OCI-LY7 (cell line): ENCODE measurements around the gene CSNK1E. TPM values are rescaled to one million over a fixed set of nuclear protein-coding genes. Genes with fewer than 3 reads are reported as not detected.
A peak's percentile ranks its signal among the peaks of the same experiment; 100 is the strongest.

Source experiments
- BruUV-seq: library from RNA; stranded (reverse); fragments of 400-500 nt; replicated peaks from 2 replicates; lab custom pipeline; 2021; lab: Mats Ljungman, UMichigan
- CTCF ChIA-PET: fragments of 300-600 bp; sonication (Branson Sonifier 250); formaldehyde crosslinking; loops from one replicate; lab custom pipeline; 2022; ENCODE audit warnings: antibody characterized with exemption; ENCODE audit not compliant: unreplicated experiment; lab: Charles Lee
- POLR2A ChIA-PET: fragments of 300-600 bp; sonication (Branson Sonifier 250); formaldehyde crosslinking; loops from one replicate; lab custom pipeline; 2022; ENCODE audit warnings: antibody characterized with exemption; lab: Charles Lee
- DNase-seq: peaks from one replicate; pipeline ENCODE4 v3.0.0-alpha.2; 2015; ENCODE audit warnings: low spot score
- H2AFZ ChIP-seq: fragments of 200-600 bp; sonication (generic), shearing (Covaris generic); 2 replicates; pipeline ENCODE4 v1.6.1; 2014; ENCODE audit warnings: mild to moderate bottlenecking, antibody characterized with exemption, low read length, moderate library complexity
- H3K27ac ChIP-seq: fragments of 200-600 bp; sonication (generic); 2 replicates; pipeline ENCODE4 v1.5.1; 2014; ENCODE audit warnings: mixed run types, low read depth, mild to moderate bottlenecking, moderate library complexity, low read length, inconsistent platforms; ENCODE audit not compliant: poor library complexity, severe bottlenecking
- H3K36me3 ChIP-seq: fragments of 200-600 bp; sonication (generic); 2 replicates; pipeline ENCODE4 v1.6.1; 2014; ENCODE audit warnings: mild to moderate bottlenecking, antibody characterized with exemption, low read length, moderate library complexity, mixed read lengths; ENCODE audit not compliant: insufficient read depth
- H3K4me1 ChIP-seq: fragments of 200-600 bp; sonication (generic); 2 replicates; pipeline ENCODE4 v1.5.1; 2014; ENCODE audit warnings: mild to moderate bottlenecking, low read length; ENCODE audit not compliant: insufficient read depth, poor library complexity, severe bottlenecking
- H3K4me2 ChIP-seq: fragments of 200-600 bp; sonication (generic); 2 replicates; pipeline ENCODE4 v1.6.1; 2014; ENCODE audit warnings: mild to moderate bottlenecking, low read length
- H3K4me3 ChIP-seq: fragments of 200-600 bp; sonication (generic); 2 replicates; pipeline ENCODE4 v1.5.1; 2014; ENCODE audit warnings: mild to moderate bottlenecking, low read depth, low read length; ENCODE audit not compliant: poor library complexity, severe bottlenecking
- H3K79me2 ChIP-seq: fragments of 200-600 bp; sonication (generic); 2 replicates; pipeline ENCODE4 v1.6.1; 2016; ENCODE audit warnings: low read depth, mild to moderate bottlenecking, low read length, moderate library complexity, mixed read lengths; ENCODE audit not compliant: insufficient read depth
- H3K9me2 ChIP-seq: fragments of 200-600 bp; sonication (generic); 2 replicates; pipeline ENCODE4 v1.6.1; 2016; ENCODE audit warnings: mild to moderate bottlenecking, low read length, mixed read lengths; ENCODE audit not compliant: insufficient read depth
- H3K9me3 ChIP-seq: fragments of 200-600 bp; sonication (generic); 2 replicates; pipeline ENCODE4 v1.6.1; 2014; ENCODE audit warnings: mild to moderate bottlenecking, mixed run types, low read length, mixed read lengths
- H4K20me1 ChIP-seq: fragments of 200-600 bp; sonication (generic); 2 replicates; pipeline ENCODE4 v1.6.1; 2014; ENCODE audit warnings: mild to moderate bottlenecking, antibody characterized with exemption, low read length, moderate library complexity, mixed read lengths; ENCODE audit not compliant: insufficient read depth
- CTCF ChIP-seq: fragments of 200-600 bp; sonication (generic); conservative IDR thresholded peaks from 2 replicates; pipeline ENCODE4 v1.5.1; 2014; ENCODE audit warnings: mild to moderate bottlenecking, antibody characterized with exemption, low read length, moderate library complexity, mixed read lengths
- EZH2phosphoT487 ChIP-seq: fragments of 200-600 bp; sonication (generic); IDR thresholded peaks from 2 replicates; pipeline ENCODE4 v1.6.1; 2018; ENCODE audit warnings: low read depth, borderline replicate concordance, mild to moderate bottlenecking, mixed run types, antibody characterized with exemption, low read length, moderate library complexity, mixed read lengths
- intact Hi-C: fragments of 100-400 bp; cut with micrococcal nuclease; formaldehyde crosslinking; loops from one replicate; pipeline ENCODE4 v1.10.0; 2022; ENCODE audit not compliant: unreplicated experiment
- total RNA-seq, 2 experiments: library from RNA; depleted of rRNA in 1 of 2; stranded (reverse); fragments of >200 nt in 1 of 2; shearing (Covaris generic) in 1 of 2; gene quantifications; 2 replicates each; pipeline ENCODE4 v1.2.3, GENCODE V29; 2014 to 2022

Gene CSNK1E
- total RNA-seq, 2 experiments from 2014 or later = 182 to 203 TPM

- Histone ChIP-seq H3K4me2 (peak overlapping the region; percentile 100), H3K9me2 (no peaks in the 10 kb centered on the region), H3K4me1 (peaks cover 70% of the 10 kb centered on the region), H2AFZ (no peak overlapping the region), H3K27ac (no peak overlapping the region), H4K20me1 (peaks cover 14% of the 10 kb centered on the region), H3K4me3 (no peak overlapping the region), H3K9me3 (no peaks in the 10 kb centered on the region), H3K36me3 (peaks cover 3% of the 10 kb centered on the region; the same call in 1 of the 2 replicates), H3K79me2 (peaks cover 22% of the 10 kb centered on the region; the same call in 1 of the 2 replicates)
- CTCF ChIA-PET = no interaction called here
- TF ChIP-seq CTCF (no peak), EZH2phosphoT487 (no peak)
- intact Hi-C loops = no loop called here
- DNase-seq = no peak
- TSS peak; percentile 50 for BruUV-seq
- POLR2A ChIA-PET = interaction anchor here (0.6 to 2.0 kb wide), 4 partner anchors 12 to 85 kb away, joined by 3 to 5 read pairs (median 4); no protein-coding TSS in a partner anchor
These were observed 46.1 kb downstream of the CSNK1E start for GRCh38 chr22:38271101-38271500.

DNA sequence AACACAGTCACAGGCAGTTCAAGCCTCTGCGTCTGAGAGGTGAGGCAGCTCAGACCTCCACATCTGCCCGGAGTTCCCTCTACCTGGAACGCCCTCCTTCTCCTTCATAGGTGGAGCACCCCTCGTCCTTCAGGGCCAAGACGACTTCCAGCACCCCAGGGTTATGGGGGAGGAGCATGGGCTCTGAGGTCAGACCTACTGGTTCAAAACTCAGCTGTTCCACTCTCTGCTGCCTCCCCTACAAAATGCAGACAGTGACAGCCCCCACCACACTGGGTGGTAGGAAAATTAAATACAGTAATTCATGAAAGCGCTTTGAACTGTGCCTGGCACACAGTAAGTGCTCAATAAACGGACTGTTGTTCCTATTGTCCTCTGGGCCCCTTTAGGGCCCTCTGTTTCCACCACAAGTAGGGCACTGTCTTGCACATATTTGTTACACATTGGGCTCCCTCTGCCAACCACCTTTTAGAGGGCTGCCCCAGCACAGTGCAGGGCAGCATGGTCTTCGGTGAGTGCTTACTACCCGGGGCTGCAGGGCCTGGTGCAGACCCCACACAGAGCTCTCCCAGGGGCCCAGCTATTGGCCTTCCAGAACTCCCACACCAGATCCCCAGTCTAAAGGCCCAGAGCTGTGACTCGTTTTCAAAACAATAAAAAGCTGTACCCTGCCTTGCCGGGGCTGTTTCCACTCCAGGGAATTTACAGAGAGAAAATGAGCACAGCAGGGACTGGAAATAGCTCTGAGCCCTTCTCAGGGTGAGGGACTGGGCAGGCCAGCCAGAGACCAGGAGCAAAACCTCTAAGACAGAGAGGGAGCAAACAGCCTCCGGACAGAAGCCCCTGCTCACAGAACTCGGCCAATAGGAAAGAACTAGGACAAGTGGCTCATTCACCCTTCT, 46.9 kb downstream of the CSNK1E start:
- ChIA-PET POLR2A (interaction anchor here (0.5 to 2.0 kb wide), 4 partner anchors 12 to 57 kb away, joined by 3 to 5 read pairs (median 3); no protein-coding TSS in a partner anchor), CTCF (no interaction called here)
- no peak overlapping the region for H3K4me3 ChIP-seq
- no TSS peak for BruUV-seq
- no peak for TF ChIP-seq CTCF
- TF ChIP-seq EZH2phosphoT487 = no peak
- no peak for DNase-seq
- H3K4me2 ChIP-seq = peak overlapping the region; percentile 100
- H3K9me2 ChIP-seq = no peaks in the 10 kb centered on the region
- H3K9me3 ChIP-seq = no peaks in the 10 kb centered on the region
- no peak overlapping the region for H2AFZ ChIP-seq
- intact Hi-C loops = no loop called here
- peaks cover 9% of the 10 kb centered on the region; the same call in 1 of the 2 replicates for H3K36me3 ChIP-seq
- no peak overlapping the region for H3K27ac ChIP-seq
- H3K4me1 ChIP-seq = peaks cover 67% of the 10 kb centered on the region
- peaks cover 29% of the 10 kb centered on the region; the same call in 1 of the 2 replicates for H3K79me2 ChIP-seq
- H4K20me1 ChIP-seq = peaks cover 14% of the 10 kb centered on the region
